HEK293 (cell line): ENCODE measurements around the gene RGS8.

Source experiments
- CTCF ChIA-PET: fragments of 350-600 bp; formaldehyde crosslinking; extraction: SDS; loops from one replicate; lab custom pipeline; 2021; ENCODE audit warnings: antibody characterized with exemption; lab: Yijun Ruan, JAX
- POLR2A ChIA-PET: fragments of 300-600 bp; formaldehyde crosslinking; extraction: SDS; loops from one replicate; lab custom pipeline; 2020; ENCODE audit warnings: antibody characterized with exemption, inconsistent platforms; lab: Yijun Ruan, JAX
- H3K27ac ChIP-seq: fragments of 200-500 bp; sonication (Bioruptor generic); 2 replicates; pipeline ENCODE4 v1.5.1; 2014; ENCODE audit warnings: low read depth, low read length, control low read depth, inconsistent platforms; ENCODE audit errors: extremely low read depth
- H3K36me3 ChIP-seq, 2 experiments: fragments of 200-500 bp in 1 of 2; sonication (Bioruptor generic) in 1 of 2; 1 replicate in 1 of 2; 2 replicates in 1 of 2; pipeline ENCODE4 v1.5.1; 2014 to 2017; ENCODE audit warnings: inconsistent platforms in 2 of 2, low read length in 2 of 2; ENCODE audit not compliant: control insufficient read depth in 2 of 2, insufficient read depth in 1 of 2
- H3K4me1 ChIP-seq: fragments of 200-500 bp; sonication (Bioruptor generic); 2 replicates; pipeline ENCODE4 v1.5.1; 2014; ENCODE audit warnings: mild to moderate bottlenecking, low read length, inconsistent platforms; ENCODE audit not compliant: control insufficient read depth, insufficient read depth
- H3K4me3 ChIP-seq: 2 replicates; pipeline ENCODE4 v1.5.1; 2011; ENCODE audit warnings: low read depth, mild to moderate bottlenecking, control low read depth, low read length, moderate library complexity
- H3K9me3 ChIP-seq: fragments of 200-500 bp; sonication (Bioruptor generic); 2 replicates; pipeline ENCODE4 v1.5.1; 2014; ENCODE audit warnings: low read depth, low read length, inconsistent platforms; ENCODE audit not compliant: control insufficient read depth, insufficient read depth
- KLF10 ChIP-seq: fragments of 450-650 bp; IDR thresholded peaks from 2 replicates; pipeline ENCODE4 v1.5.1; 2018; ENCODE audit warnings: missing biosample characterization, mild to moderate bottlenecking, missing genetic modification characterization
- KLF16 ChIP-seq: fragments of 450-650 bp; formaldehyde crosslinking; IDR thresholded peaks from 2 replicates; pipeline ENCODE4 v1.5.1; 2017; ENCODE audit warnings: missing biosample characterization, missing genetic modification characterization
- KLF7 ChIP-seq: fragments of 450-650 bp; formaldehyde crosslinking; IDR thresholded peaks from 2 replicates; pipeline ENCODE4 v1.5.1; 2016; ENCODE audit warnings: missing biosample characterization, missing genetic modification characterization, borderline replicate concordance
- MEIS1 ChIP-seq: sonication (generic); formaldehyde crosslinking; IDR thresholded peaks from 2 replicates; pipeline ENCODE4 v1.8.1; 2022; ENCODE audit warnings: missing genetic modification reagents, mild to moderate bottlenecking, borderline replicate concordance
- MYNN ChIP-seq: fragments of 450-650 bp; formaldehyde crosslinking; IDR thresholded peaks from 2 replicates; pipeline ENCODE4 v1.5.1; 2016; ENCODE audit warnings: missing biosample characterization, missing genetic modification characterization, borderline replicate concordance
- PBX3 ChIP-seq: sonication (generic); formaldehyde crosslinking; IDR thresholded peaks from 2 replicates; pipeline ENCODE4 v1.8.1; 2022; ENCODE audit warnings: mild to moderate bottlenecking, moderate library complexity, missing genetic modification reagents
- RBAK ChIP-seq: fragments of 450-650 bp; formaldehyde crosslinking; IDR thresholded peaks from 2 replicates; pipeline ENCODE4 v1.5.1; 2016; ENCODE audit warnings: missing biosample characterization, missing genetic modification characterization
- SALL2 ChIP-seq: fragments of 450-650 bp; formaldehyde crosslinking; IDR thresholded peaks from 2 replicates; pipeline ENCODE4 v1.5.0; 2017; ENCODE audit warnings: missing biosample characterization, mild to moderate bottlenecking, missing genetic modification characterization, borderline replicate concordance
- SP7 ChIP-seq: fragments of 450-650 bp; formaldehyde crosslinking; IDR thresholded peaks from 2 replicates; pipeline ENCODE4 v1.5.1; 2016; ENCODE audit warnings: missing biosample characterization, missing genetic modification characterization
- YY2 ChIP-seq: fragments of 450-650 bp; formaldehyde crosslinking; IDR thresholded peaks from 2 replicates; pipeline ENCODE4 v1.5.1; 2016; ENCODE audit warnings: missing biosample characterization, missing genetic modification characterization
- ZBTB6 ChIP-seq: fragments of 450-650 bp; formaldehyde crosslinking; IDR thresholded peaks from 2 replicates; pipeline ENCODE4 v1.5.1; 2017; ENCODE audit warnings: missing biosample characterization, missing genetic modification characterization
- ZNF174 ChIP-seq: fragments of 450-650 bp; formaldehyde crosslinking; IDR thresholded peaks from 2 replicates; pipeline ENCODE4 v1.5.0; 2017; ENCODE audit warnings: missing biosample characterization, mild to moderate bottlenecking, missing genetic modification characterization
- ZNF175 ChIP-seq: fragments of 450-650 bp; formaldehyde crosslinking; IDR thresholded peaks from 2 replicates; pipeline ENCODE4 v1.5.1; 2016; ENCODE audit warnings: missing biosample characterization, missing genetic modification characterization
- ZNF19 ChIP-seq: fragments of 450-650 bp; formaldehyde crosslinking; IDR thresholded peaks from 2 replicates; pipeline ENCODE4; 2016; ENCODE audit warnings: missing biosample characterization, missing genetic modification characterization, low read depth
- ZNF211 ChIP-seq: fragments of 450-650 bp; formaldehyde crosslinking; IDR thresholded peaks from 2 replicates; pipeline ENCODE4 v1.5.1; 2016; ENCODE audit warnings: low read depth, missing biosample characterization, missing genetic modification characterization
- ZNF239 ChIP-seq: fragments of 450-650 bp; formaldehyde crosslinking; IDR thresholded peaks from 2 replicates; pipeline ENCODE4 v1.5.1; 2016; ENCODE audit warnings: missing biosample characterization, missing genetic modification characterization
- ZNF398 ChIP-seq: fragments of 450-650 bp; formaldehyde crosslinking; IDR thresholded peaks from 2 replicates; pipeline ENCODE4 v1.5.1; 2017; ENCODE audit warnings: missing biosample characterization, missing genetic modification characterization
- ZNF513 ChIP-seq: fragments of 450-650 bp; IDR thresholded peaks from 2 replicates; pipeline ENCODE4 v1.5.1; 2018; ENCODE audit warnings: missing biosample characterization, missing genetic modification characterization
- ZNF529 ChIP-seq: fragments of 450-650 bp; formaldehyde crosslinking; IDR thresholded peaks from 2 replicates; pipeline ENCODE4 v1.5.1; 2017; ENCODE audit warnings: missing genetic modification characterization, missing biosample characterization; ENCODE audit not compliant: insufficient replicate concordance
- ZNF580 ChIP-seq: fragments of 450-650 bp; formaldehyde crosslinking; IDR thresholded peaks from 2 replicates; pipeline ENCODE4 v1.5.1; 2016; ENCODE audit warnings: missing biosample characterization, missing genetic modification characterization
- ZNF596 ChIP-seq: fragments of 450-650 bp; IDR thresholded peaks from 2 replicates; pipeline ENCODE4 v1.5.0; 2018; ENCODE audit warnings: missing biosample characterization, mild to moderate bottlenecking, missing genetic modification characterization, moderate library complexity
- ZNF704 ChIP-seq: fragments of 450-650 bp; formaldehyde crosslinking; IDR thresholded peaks from 2 replicates; pipeline ENCODE4 v1.5.1; 2016; ENCODE audit warnings: missing biosample characterization, missing genetic modification characterization
- ZNF792 ChIP-seq: fragments of 450-650 bp; formaldehyde crosslinking; IDR thresholded peaks from 2 replicates; pipeline ENCODE4 v1.5.1; 2016; ENCODE audit warnings: missing biosample characterization, missing genetic modification characterization
- ZNF843 ChIP-seq: fragments of 450-650 bp; formaldehyde crosslinking; IDR thresholded peaks from 2 replicates; pipeline ENCODE4 v1.5.1; 2016; ENCODE audit warnings: missing biosample characterization, missing genetic modification characterization
- ZSCAN16 ChIP-seq: fragments of 450-650 bp; formaldehyde crosslinking; IDR thresholded peaks from 2 replicates; pipeline ENCODE4 v1.5.1; 2016; ENCODE audit warnings: missing biosample characterization, missing genetic modification characterization
- ZSCAN23 ChIP-seq: fragments of 450-650 bp; formaldehyde crosslinking; IDR thresholded peaks from 2 replicates; pipeline ENCODE4 v1.5.1; 2016; ENCODE audit warnings: missing biosample characterization, missing genetic modification characterization
- ZXDB ChIP-seq: fragments of 450-650 bp; formaldehyde crosslinking; IDR thresholded peaks from 2 replicates; pipeline ENCODE4 v1.5.1; 2016; ENCODE audit warnings: missing biosample characterization, missing genetic modification characterization

RGS8 gene

GRCh38 chr1:182677397-182678098, 6.8 kb downstream of the RGS8 start:
- no peak overlapping the region for H3K4me3 ChIP-seq
- no peaks in the 10 kb centered on the region for H3K36me3 ChIP-seq
- ChIA-PET POLR2A (no interaction called here), CTCF (interaction anchor here (0.5 to 1.0 kb wide), 4 partner anchors 9 to 104 kb away, joined by 3 to 4 read pairs (median 3); no protein-coding TSS in a partner anchor)
- 0 out of 2 replicates have a peak, but pooled peaks cover 3% of the 10 kb centered on the region for H3K4me1 ChIP-seq
- no peaks in the 10 kb centered on the region for H3K9me3 ChIP-seq
- no peak for TF ChIP-seq ZNF704 (tag by site-specific recombination)
- TF ChIP-seq PBX3 (CRISPR knock-in tag): no peak
- TF ChIP-seq MEIS1 (CRISPR knock-in tag): no peak
- no peak for TF ChIP-seq ZNF792 (tag by site-specific recombination)
- no peak for TF ChIP-seq YY2
- TF ChIP-seq ZNF398 (tag by site-specific recombination): no peak
- TF ChIP-seq ZNF843 (tag by site-specific recombination): no peak
- no peak for TF ChIP-seq MYNN
- TF ChIP-seq ZNF211: no peak
- TF ChIP-seq ZBTB6 (tag by site-specific recombination): no peak
- no peak for TF ChIP-seq ZNF596 (tag by site-specific recombination)
- TF ChIP-seq ZNF513 (tag by site-specific recombination): no peak
- no peak for TF ChIP-seq ZNF580
- no peak for TF ChIP-seq ZNF529 (tag by site-specific recombination)
- no peak for TF ChIP-seq KLF10 (tag by site-specific recombination)
- no peak overlapping the region for H3K27ac ChIP-seq

GRCh38 chr1:182676274-182676673, 8.1 kb downstream of the RGS8 start:
- Histone ChIP-seq H3K4me1 (0 out of 2 replicates have a peak, but pooled peaks cover 3% of the 10 kb centered on the region), H3K4me3 (no peak overlapping the region), H3K27ac (no peak overlapping the region), H3K36me3 (no peaks in the 10 kb centered on the region), H3K9me3 (no peaks in the 10 kb centered on the region)
- POLR2A ChIA-PET: no interaction called here
- CTCF ChIA-PET: interaction anchor here (0.5 to 1.4 kb wide), 3 partner anchors 75 to 336 kb away, joined by 3 to 5 read pairs (median 4); no protein-coding TSS in a partner anchor
- TF ChIP-seq ZSCAN23 (tag by site-specific recombination) (no peak), KLF7 (no peak), RBAK (tag by site-specific recombination) (no peak), SP7 (tag by site-specific recombination) (no peak), ZNF174 (tag by site-specific recombination) (no peak), ZXDB (tag by site-specific recombination) (no peak), ZNF175 (tag by site-specific recombination) (no peak), ZNF19 (no peak), ZNF239 (no peak), ZSCAN16 (no peak), KLF16 (tag by site-specific recombination) (no peak), ZNF580 (no peak), SALL2 (tag by site-specific recombination) (no peak)
